ENCODE data around the gene MAPK8IP3. TPM values are rescaled to one million over a fixed set of nuclear protein-coding genes. Genes with fewer than 3 reads are reported as not detected.
"Not testable (repeated sequence)": the region's sequence is repeated elsewhere in the genome, so short reads cannot be mapped to it uniquely, and the experiment has no call there.

Gene MAPK8IP3
- total RNA-seq, 6 experiments from 2014 or later, result 34.3 to 39.9 (median 37.1) TPM

DNA sequence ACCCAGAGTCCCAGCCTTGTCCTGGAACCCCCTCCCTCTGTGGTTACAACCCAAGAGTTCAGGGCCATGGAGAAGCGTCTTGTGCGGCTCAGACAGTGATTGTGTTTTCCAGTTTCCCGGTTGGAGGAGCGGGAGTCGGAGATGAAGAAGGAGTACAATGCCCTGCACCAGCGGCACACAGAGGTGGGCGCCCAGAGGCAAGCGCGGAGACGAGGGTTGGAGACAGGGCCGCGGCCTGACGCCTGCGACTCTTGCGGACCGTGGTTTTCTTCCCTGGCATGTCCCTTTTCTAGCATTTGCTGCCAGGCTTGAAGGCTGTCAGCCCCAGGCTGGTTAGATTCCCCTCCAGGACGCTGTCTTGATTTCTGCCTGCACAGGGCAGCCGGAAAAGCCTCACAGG lies 23.0 kb downstream of the MAPK8IP3 start:
- no peak for TF ChIP-seq CTCF (IDR thresholded peaks at IDR 0.05)
- no peaks in the 10 kb centered on the region for H3K27me3 Mint-ChIP-seq (ENCODE audit: insufficient read depth)
- H3K27ac Mint-ChIP-seq, result no peak overlapping the region
- no peaks in the 10 kb centered on the region for H3K9me3 Mint-ChIP-seq
- DNase-seq, result no peak
- no peaks in the 10 kb centered on the region for H3K4me1 Mint-ChIP-seq (ENCODE audit: low read depth)
- H3K4me3 Mint-ChIP-seq, result no peak overlapping the region
- H3K36me3 Mint-ChIP-seq (ENCODE audit: low read depth), result peaks cover 15% of the 10 kb centered on the region

GRCh38 chr16:1729445-1729844 lies 23.4 kb downstream of the MAPK8IP3 start:
- H3K27me3 Mint-ChIP-seq (ENCODE audit: insufficient read depth), result peaks cover 2% of the 10 kb centered on the region; the same call in 1 of the 2 replicates
- no peaks in the 10 kb centered on the region for H3K4me1 Mint-ChIP-seq (ENCODE audit: low read depth)
- no peak overlapping the region for H3K27ac Mint-ChIP-seq
- no peak for DNase-seq
- H3K4me3 Mint-ChIP-seq, result no peak overlapping the region
- no peaks in the 10 kb centered on the region for H3K9me3 Mint-ChIP-seq
- H3K36me3 Mint-ChIP-seq (ENCODE audit: low read depth), result peaks cover 15% of the 10 kb centered on the region
- no peak for TF ChIP-seq CTCF (IDR thresholded peaks at IDR 0.05)

GRCh38 chr16:1731073-1731472 lies 25.1 kb downstream of the MAPK8IP3 start:
- Mint-ChIP-seq H3K27ac (no peak overlapping the region), H3K36me3 (ENCODE audit: low read depth) (peaks cover 15% of the 10 kb centered on the region), H3K9me3 (no peaks in the 10 kb centered on the region), H3K27me3 (ENCODE audit: insufficient read depth) (peaks cover 2% of the 10 kb centered on the region; the same call in 1 of the 2 replicates), H3K4me3 (no peak overlapping the region), H3K4me1 (ENCODE audit: low read depth) (no peaks in the 10 kb centered on the region)
- no peak for DNase-seq
- TF ChIP-seq CTCF (IDR thresholded peaks at IDR 0.05), result no peak

- H3K27ac Mint-ChIP-seq, result no peak overlapping the region
- H3K27me3 Mint-ChIP-seq (ENCODE audit: insufficient read depth), result peaks cover 2% of the 10 kb centered on the region; the same call in 1 of the 2 replicates
- H3K9me3 Mint-ChIP-seq, result no peaks in the 10 kb centered on the region
- DNase-seq, result no peak
- H3K4me1 Mint-ChIP-seq (ENCODE audit: low read depth), result no peaks in the 10 kb centered on the region
- no peak overlapping the region for H3K4me3 Mint-ChIP-seq
- peaks cover 15% of the 10 kb centered on the region for H3K36me3 Mint-ChIP-seq (ENCODE audit: low read depth)
- TF ChIP-seq CTCF (IDR thresholded peaks at IDR 0.05), result no peak
These were observed 25.6 kb downstream of the MAPK8IP3 start for GRCh38 chr16:1731603-1732002.

GRCh38 chr16:1732071-1732470 lies 26.1 kb downstream of the MAPK8IP3 start:
- TF ChIP-seq CTCF (IDR thresholded peaks at IDR 0.05), result no peak
- Mint-ChIP-seq H3K27ac (no peak overlapping the region), H3K9me3 (no peaks in the 10 kb centered on the region), H3K27me3 (ENCODE audit: insufficient read depth) (peaks cover 2% of the 10 kb centered on the region; the same call in 1 of the 2 replicates), H3K36me3 (ENCODE audit: low read depth) (peaks cover 11% of the 10 kb centered on the region), H3K4me1 (ENCODE audit: low read depth) (no peaks in the 10 kb centered on the region), H3K4me3 (no peak overlapping the region)
- DNase-seq, result no peak

DNA sequence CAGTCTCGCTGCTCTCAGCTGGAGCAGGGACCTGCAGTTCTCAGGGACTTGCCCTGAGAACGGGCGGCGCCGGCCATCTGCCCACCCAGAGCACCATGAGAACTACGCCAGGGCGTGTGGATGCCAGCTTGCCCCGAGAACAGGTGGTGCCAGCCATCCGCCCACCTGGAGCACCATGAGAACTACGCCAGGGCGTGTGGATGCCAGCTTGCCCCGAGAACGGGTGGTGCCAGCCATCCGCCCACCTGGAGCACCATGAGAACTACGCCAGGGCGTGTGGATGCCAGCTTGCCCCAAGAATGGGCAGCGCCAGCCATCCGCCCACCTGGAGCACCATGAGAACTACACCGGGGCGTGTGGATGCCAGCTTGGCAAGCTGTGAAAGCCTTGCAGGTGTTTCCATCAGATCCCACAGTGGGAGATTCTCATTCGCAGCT lies 26.6 kb downstream of the MAPK8IP3 start:
- H3K36me3 Mint-ChIP-seq (ENCODE audit: low read depth); H3K27ac Mint-ChIP-seq; H3K4me1 Mint-ChIP-seq (ENCODE audit: low read depth); H3K9me3 Mint-ChIP-seq; H3K4me3 Mint-ChIP-seq; DNase-seq; H3K27me3 Mint-ChIP-seq (ENCODE audit: insufficient read depth): not testable (repeated sequence)

Measured in HFFc6 (cell line).